OCI-LY3 (cell line): ENCODE data around the gene LOXL1.

ENCODE experiments used
- CTCF ChIP-seq: fragments of 200-600, 300-600 bp; sonication (generic); IDR thresholded peaks from 2 replicates; pipeline ENCODE4 v1.5.1; 2014; ENCODE audit warnings: antibody characterized with exemption, low read length, low read depth
- EZH2phosphoT487 ChIP-seq: fragments of 200-600 bp; shearing (Covaris generic); IDR thresholded peaks from 2 replicates; pipeline ENCODE4 v1.6.1; 2018; ENCODE audit warnings: antibody characterized with exemption, mixed run types, low read depth

DNA sequence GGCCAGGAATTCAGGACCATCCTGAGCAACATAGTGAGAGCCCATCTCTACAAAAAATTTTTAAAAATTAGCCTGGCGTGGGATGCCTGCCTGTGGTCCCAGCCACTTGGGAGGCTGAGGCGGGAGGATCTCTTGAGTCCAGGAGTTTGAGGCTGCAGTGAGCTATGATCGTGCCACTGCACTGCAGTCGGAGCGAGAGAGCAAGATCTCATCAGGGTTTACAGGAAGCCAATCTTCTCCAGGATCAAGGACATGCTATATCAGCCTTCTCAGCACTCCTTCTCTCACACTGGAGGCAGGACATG is 66.3 kb downstream of the LOXL1 start:
- TF ChIP-seq CTCF = no peak
- no peak for TF ChIP-seq EZH2phosphoT487
